A549 (cell line): ENCODE data around the gene KIF2A.

ENCODE experiments used
- CBX8 ChIP-seq: fragments of 200-600 bp; sonication (generic); IDR thresholded peaks from 2 replicates; pipeline ENCODE4 v1.6.1; 2016
- EP300 ChIP-seq, 2 experiments: fragments of >200 bp; sonication (Bioruptor Twin); formaldehyde crosslinking; IDR thresholded peaks; 2 replicates in 1 of 2; 3 replicates in 1 of 2; pipeline ENCODE4 v1.6.1; 2016 to 2017
- FOSL2 ChIP-seq, 2 experiments: fragments of 450-650 bp in 1 of 2; fragments of >200 bp in 1 of 2; sonication (Bioruptor Twin) in 1 of 2; formaldehyde crosslinking; IDR thresholded peaks; 2 replicates each; pipeline versions ENCODE4 v1.5.0 to v1.6.1; 2016 to 2020; ENCODE audit warnings: mild to moderate bottlenecking in 1 of 2, moderate library complexity in 1 of 2
- JUNB ChIP-seq: fragments of >200 bp; sonication (Bioruptor Twin); formaldehyde crosslinking; IDR thresholded peaks from 2 replicates; pipeline ENCODE4 v1.6.1; 2016
- KDM1A ChIP-seq: fragments of 200-600 bp; sonication (generic); IDR thresholded peaks from 2 replicates; pipeline ENCODE4 v1.6.1; 2016; ENCODE audit warnings: low read depth, mild to moderate bottlenecking
- POLR2A ChIP-seq: IDR thresholded peaks from 2 replicates; pipeline ENCODE4 v1.6.1; 2012; ENCODE audit warnings: mild to moderate bottlenecking, low read length
- RAD21 ChIP-seq, 2 experiments: fragments of >200 bp in 1 of 2; sonication (Bioruptor Twin) in 1 of 2; formaldehyde crosslinking in 1 of 2; IDR thresholded peaks in 1 of 2; conservative IDR thresholded peaks in 1 of 2; 2 replicates in 1 of 2; 3 replicates in 1 of 2; pipeline ENCODE4 v1.6.1; 2012 to 2018; ENCODE audit warnings: inconsistent platforms in 1 of 2
- RCOR1 ChIP-seq: fragments of 150-350 bp; IDR thresholded peaks from 2 replicates; pipeline ENCODE4 v1.6.1; 2014; ENCODE audit warnings: antibody characterized with exemption, low read length, low read depth
- RFX5 ChIP-seq: fragments of 450-650 bp; IDR thresholded peaks from 2 replicates; pipeline ENCODE4 v1.7.1; 2014; ENCODE audit warnings: antibody characterized with exemption, mild to moderate bottlenecking, moderate library complexity
- TF ChIP-seq, protein P1 (sequence below): fragments of >200 bp; sonication (Bioruptor Twin); formaldehyde crosslinking; IDR thresholded peaks from 3 replicates; pipeline ENCODE4 v1.5.1; 2016

GRCh38 chr5:62374090-62374489 is 68.1 kb downstream of the KIF2A start:
- TF ChIP-seq, protein P1, sequence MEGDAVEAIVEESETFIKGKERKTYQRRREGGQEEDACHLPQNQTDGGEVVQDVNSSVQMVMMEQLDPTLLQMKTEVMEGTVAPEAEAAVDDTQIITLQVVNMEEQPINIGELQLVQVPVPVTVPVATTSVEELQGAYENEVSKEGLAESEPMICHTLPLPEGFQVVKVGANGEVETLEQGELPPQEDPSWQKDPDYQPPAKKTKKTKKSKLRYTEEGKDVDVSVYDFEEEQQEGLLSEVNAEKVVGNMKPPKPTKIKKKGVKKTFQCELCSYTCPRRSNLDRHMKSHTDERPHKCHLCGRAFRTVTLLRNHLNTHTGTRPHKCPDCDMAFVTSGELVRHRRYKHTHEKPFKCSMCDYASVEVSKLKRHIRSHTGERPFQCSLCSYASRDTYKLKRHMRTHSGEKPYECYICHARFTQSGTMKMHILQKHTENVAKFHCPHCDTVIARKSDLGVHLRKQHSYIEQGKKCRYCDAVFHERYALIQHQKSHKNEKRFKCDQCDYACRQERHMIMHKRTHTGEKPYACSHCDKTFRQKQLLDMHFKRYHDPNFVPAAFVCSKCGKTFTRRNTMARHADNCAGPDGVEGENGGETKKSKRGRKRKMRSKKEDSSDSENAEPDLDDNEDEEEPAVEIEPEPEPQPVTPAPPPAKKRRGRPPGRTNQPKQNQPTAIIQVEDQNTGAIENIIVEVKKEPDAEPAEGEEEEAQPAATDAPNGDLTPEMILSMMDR, result no peak
- TF ChIP-seq POLR2A, result no peak
- TF ChIP-seq FOSL2 (IDR thresholded peaks at IDR 0.05), result no peak
- no peak for TF ChIP-seq FOSL2 (CRISPR knock-in tag; IDR thresholded peaks at IDR 0.05)
- no peak for TF ChIP-seq JUNB
- no peak for TF ChIP-seq EP300 (IDR thresholded peaks at IDR 0.05)
- no peak for TF ChIP-seq RFX5
- TF ChIP-seq CBX8, result no peak
- TF ChIP-seq RCOR1, result no peak
- no peak for TF ChIP-seq RAD21 (conservative IDR thresholded peaks at IDR 0.05 in 1 of 2, IDR thresholded peaks at IDR 0.05 in 1 of 2)
- TF ChIP-seq KDM1A, result no peak
